Stomach smooth muscle (tissue), 2 donors: ENCODE measurements around the gene MMEL1.
A peak's percentile ranks its signal among the peaks of the same experiment; 100 is the strongest.
"Not testable (repeated sequence)": the region's sequence is repeated elsewhere in the genome, so short reads cannot be mapped to it uniquely, and the experiment has no call there.

Experiments
- H3K27ac ChIP-seq: one replicate; pipeline ENCODE4 v1.7.0; 2013; ENCODE audit warnings: mild to moderate bottlenecking, low read length, inconsistent platforms
- H3K27me3 ChIP-seq, 2 donors: one replicate each; pipeline ENCODE4 v1.7.0; 2013; ENCODE audit warnings: low read length in 2 of 2; ENCODE audit not compliant: insufficient read depth in 2 of 2, control insufficient read depth in 1 of 2
- H3K36me3 ChIP-seq, 2 donors: one replicate each; pipeline ENCODE4 v1.7.0; 2013; ENCODE audit warnings: low read length in 2 of 2; ENCODE audit not compliant: control insufficient read depth in 2 of 2, insufficient read depth in 2 of 2
- H3K4me1 ChIP-seq: one replicate; pipeline ENCODE4 v1.7.0; 2013; ENCODE audit warnings: low read length; ENCODE audit not compliant: control insufficient read depth, insufficient read depth
- H3K4me3 ChIP-seq, 2 donors: one replicate each; pipeline ENCODE4 v1.7.0; 2013; ENCODE audit warnings: low read length in 2 of 2
- H3K9ac ChIP-seq, 2 donors: one replicate each; pipeline ENCODE4 v1.7.0; 2013; ENCODE audit warnings: low read length in 2 of 2, mild to moderate bottlenecking in 1 of 2
- H3K9me3 ChIP-seq, 2 donors: one replicate each; pipeline ENCODE4 v1.7.0; 2013; ENCODE audit warnings: low read length in 2 of 2; ENCODE audit not compliant: control insufficient read depth in 2 of 2
- donor health status: healthy.
- donor health status: Pancreatic carcinoma.

The MMEL1 gene

GRCh38 chr1:2652152-2652925 is 19.5 kb upstream of the MMEL1 start:
- not testable (repeated sequence) for H3K9ac ChIP-seq, H3K4me3 ChIP-seq, H3K27ac ChIP-seq, H3K4me1 ChIP-seq, H3K36me3 ChIP-seq
- peaks cover 24 to 43% of the 10 kb centered on the region in 2 donors for H3K27me3 ChIP-seq
- peaks cover 0 to 13% of the 10 kb centered on the region in 2 donors for H3K9me3 ChIP-seq

GRCh38 chr1:2650967-2651645 is 18.3 kb upstream of the MMEL1 start:
- H3K9me3 ChIP-seq: peaks cover 3 to 13% of the 10 kb centered on the region in 2 donors
- H3K36me3 ChIP-seq: no peaks in the 10 kb centered on the region
- peaks cover 23 to 42% of the 10 kb centered on the region in 2 donors for H3K27me3 ChIP-seq
- no peak overlapping the region for H3K27ac ChIP-seq
- no peak overlapping the region for H3K4me3 ChIP-seq
- no peak overlapping the region for H3K9ac ChIP-seq
- no peaks in the 10 kb centered on the region for H3K4me1 ChIP-seq

DNA sequence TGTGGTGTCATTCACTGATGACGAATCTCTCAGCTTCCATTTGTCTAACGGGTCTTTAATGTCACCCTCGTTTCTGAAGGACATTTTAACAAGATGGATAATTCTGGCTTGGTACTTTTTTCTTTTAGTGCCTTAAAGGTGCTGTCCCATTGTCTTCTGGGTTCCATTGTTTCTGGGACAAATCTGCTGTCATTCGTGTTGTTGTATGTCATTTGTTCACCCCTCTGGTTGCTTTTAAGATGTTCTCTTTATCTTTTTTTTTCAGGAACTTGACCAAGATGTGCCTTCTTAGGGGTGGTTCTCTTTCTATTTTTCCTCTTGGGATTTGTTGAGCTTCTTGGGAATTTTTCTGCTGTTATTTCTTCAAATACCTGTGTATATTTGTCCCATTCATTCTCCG is 14.0 kb upstream of the MMEL1 start:
- H3K27ac ChIP-seq: no peak overlapping the region
- H3K36me3 ChIP-seq: no peaks in the 10 kb centered on the region
- H3K9me3 ChIP-seq: peaks cover 3 to 13% of the 10 kb centered on the region in 2 donors
- H3K27me3 ChIP-seq: peaks cover 0 to 6% of the 10 kb centered on the region in 2 donors
- H3K9ac ChIP-seq: no peak overlapping the region
- H3K4me1 ChIP-seq: peaks cover 15% of the 10 kb centered on the region
- no peak overlapping the region for H3K4me3 ChIP-seq

DNA sequence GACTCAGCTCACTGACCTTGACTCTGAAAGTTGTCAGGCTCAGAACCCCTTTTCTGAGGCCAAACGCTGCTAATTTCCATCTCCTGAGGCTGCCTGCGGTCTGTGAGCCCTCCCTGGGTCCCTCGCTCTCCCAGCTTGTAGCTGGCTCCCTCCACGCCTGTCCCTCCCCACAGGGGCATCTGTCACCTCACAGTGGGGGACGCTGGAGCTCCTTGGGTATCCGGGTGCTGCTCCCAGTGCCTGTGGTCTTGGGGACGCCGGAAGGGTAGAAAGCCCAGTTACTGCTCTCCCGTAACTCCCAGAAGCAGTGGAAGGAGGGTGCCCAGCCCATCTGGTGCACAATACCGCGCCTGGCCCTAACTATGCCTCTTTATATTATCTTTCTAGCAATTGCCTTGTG is 13.0 kb upstream of the MMEL1 start:
- H3K27ac ChIP-seq: no peak overlapping the region
- H3K9me3 ChIP-seq: peaks cover 3 to 13% of the 10 kb centered on the region in 2 donors
- no peak overlapping the region for H3K4me3 ChIP-seq
- H3K36me3 ChIP-seq: no peaks in the 10 kb centered on the region
- peaks cover 19% of the 10 kb centered on the region for H3K4me1 ChIP-seq
- H3K27me3 ChIP-seq: peaks cover 0 to 2% of the 10 kb centered on the region in 2 donors
- no peak overlapping the region for H3K9ac ChIP-seq

DNA sequence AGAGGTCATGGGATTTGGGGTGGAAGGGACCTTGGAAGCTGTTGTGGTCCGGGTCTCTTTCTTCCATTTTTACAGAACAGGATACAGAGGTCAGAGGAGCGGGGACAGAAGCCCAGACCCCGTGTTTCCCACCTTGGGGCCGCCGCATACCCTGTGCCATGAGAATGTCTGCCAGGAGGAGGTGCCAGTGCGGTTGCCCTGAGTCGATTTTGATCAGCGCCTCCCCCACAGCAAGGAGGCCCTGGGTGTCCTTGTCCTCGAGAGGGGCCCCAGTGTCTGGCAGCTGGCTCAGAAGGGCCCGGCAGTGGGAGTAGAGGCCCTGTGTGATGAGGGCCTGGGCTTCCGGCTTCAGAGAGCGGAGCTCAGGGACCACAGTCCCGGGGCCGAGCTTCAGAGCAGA is 12.3 kb upstream of the MMEL1 start:
- Histone ChIP-seq H3K4me1 (peaks cover 19% of the 10 kb centered on the region), H3K9me3 (peaks cover 3 to 13% of the 10 kb centered on the region in 2 donors), H3K36me3 (no peaks in the 10 kb centered on the region), H3K27me3 (no peaks in the 10 kb centered on the region), H3K27ac (no peak overlapping the region), H3K9ac (no peak overlapping the region), H3K4me3 (no peak overlapping the region)

GRCh38 chr1:2644591-2645101 is 11.8 kb upstream of the MMEL1 start:
- Histone ChIP-seq H3K36me3 (no peaks in the 10 kb centered on the region), H3K4me3 (no peak overlapping the region), H3K9ac (no peak overlapping the region), H3K27ac (no peak overlapping the region), H3K27me3 (no peaks in the 10 kb centered on the region), H3K9me3 (peaks cover 3 to 13% of the 10 kb centered on the region in 2 donors), H3K4me1 (peaks cover 19% of the 10 kb centered on the region)

GRCh38 chr1:2644171-2644570 is 11.4 kb upstream of the MMEL1 start:
- Histone ChIP-seq H3K27ac (no peak overlapping the region), H3K36me3 (no peaks in the 10 kb centered on the region), H3K9ac (no peak overlapping the region), H3K4me3 (no peak overlapping the region), H3K4me1 (peaks cover 19% of the 10 kb centered on the region), H3K9me3 (peaks cover 3 to 13% of the 10 kb centered on the region in 2 donors), H3K27me3 (no peaks in the 10 kb centered on the region)

GRCh38 chr1:2643414-2644077 is 10.7 kb upstream of the MMEL1 start:
- Histone ChIP-seq H3K4me3 (peak overlapping the region; percentile 69 to 86), H3K4me1 (peaks cover 19% of the 10 kb centered on the region), H3K27ac (no peak overlapping the region), H3K9me3 (peaks cover 3 to 7% of the 10 kb centered on the region in 2 donors), H3K9ac (peak overlapping the region in 1 of 2 donors; percentile 85), H3K36me3 (no peaks in the 10 kb centered on the region), H3K27me3 (no peaks in the 10 kb centered on the region)

- Histone ChIP-seq H3K9me3 (peaks cover 0 to 3% of the 10 kb centered on the region in 2 donors), H3K4me1 (peaks cover 19% of the 10 kb centered on the region), H3K36me3 (no peaks in the 10 kb centered on the region), H3K9ac (peak overlapping the region; percentile 78 to 85), H3K4me3 (peak overlapping the region; percentile 69 to 86), H3K27me3 (peaks cover under 1 to 2% of the 10 kb centered on the region in 2 donors), H3K27ac (peak overlapping the region; percentile 18)
These were observed 10.0 kb upstream of the MMEL1 start for GRCh38 chr1:2642560-2643413.

- Histone ChIP-seq H3K27ac (peak overlapping the region; percentile 18), H3K4me3 (peak overlapping the region; percentile 69 to 86), H3K36me3 (no peaks in the 10 kb centered on the region), H3K9ac (peak overlapping the region; percentile 78 to 85), H3K4me1 (peaks cover 19% of the 10 kb centered on the region), H3K27me3 (peaks cover 6 to 7% of the 10 kb centered on the region in 2 donors), H3K9me3 (peaks cover 0 to 3% of the 10 kb centered on the region in 2 donors)
These were observed 9.3 kb upstream of the MMEL1 start for GRCh38 chr1:2642131-2642559.
